H54 (cell line): ENCODE results near the gene TOR2A.
"Not testable (repeated sequence)": the region's sequence is repeated elsewhere in the genome, so short reads cannot be mapped to it uniquely, and the experiment has no call there.

ENCODE experiments used
- DNase-seq: peaks from one replicate; pipeline ENCODE4 v3.0.0; 2011; ENCODE audit warnings: low spot score, mixed read lengths; ENCODE audit not compliant: insufficient read length
- FAIRE-seq: peaks from 3 replicates; lab custom pipeline; 2011; peaks lifted over from hg19 to GRCh38; lab: Jason Lieb, UNC
- POLR2A ChIP-seq: IDR thresholded peaks from 2 replicates; pipeline ENCODE4 v1.6.1; 2011; ENCODE audit warnings: low read depth, mild to moderate bottlenecking, low read length

The TOR2A gene

GRCh38 chr9:127734747-127735529, at the start of gene TOR2A:
TSS of gene TOR2A (minus strand) at chr9:127735294. CDS start at chr9:127735270, 24 bp downstream.
- TF ChIP-seq POLR2A, result peak; percentile 84
- FAIRE-seq (peak; percentile 79), DNase-seq (peak; percentile 99)

GRCh38 chr9:127783111-127784008, 48.3 kb upstream of the TOR2A start:
- no peak for TF ChIP-seq POLR2A
- DNase-seq (no peak), FAIRE-seq (no peak)

GRCh38 chr9:127781806-127782205, 46.7 kb upstream of the TOR2A start:
- DNase-seq (no peak), FAIRE-seq (no peak)
- TF ChIP-seq POLR2A, result no peak

GRCh38 chr9:127780909-127781308, 45.8 kb upstream of the TOR2A start:
- DNase-seq, FAIRE-seq: not testable (repeated sequence)

GRCh38 chr9:127780126-127780885, 45.2 kb upstream of the TOR2A start:
- no peak for DNase-seq
- no peak for TF ChIP-seq POLR2A
- no peak for FAIRE-seq

GRCh38 chr9:127779136-127779981, 44.3 kb upstream of the TOR2A start:
- DNase-seq (no peak), FAIRE-seq (no peak)
- TF ChIP-seq POLR2A, result no peak

GRCh38 chr9:127778280-127779135, 43.4 kb upstream of the TOR2A start, which contains the start of gene SH2D3C:
TSS of gene SH2D3C (minus strand) at chr9:127778666. CDS start at chr9:127778627, 39 bp downstream.
- no peak for TF ChIP-seq POLR2A

GRCh38 chr9:127777368-127777980, 42.4 kb upstream of the TOR2A start:
- DNase-seq (no peak), FAIRE-seq (no peak)
- TF ChIP-seq POLR2A, result no peak

More at GRCh38 chr9:127778280-127779135, 43.4 kb upstream of the TOR2A start, which contains the start of gene SH2D3C:
- FAIRE-seq (no peak), DNase-seq (no peak)

GRCh38 chr9:127776924-127777289, 41.8 kb upstream of the TOR2A start:
- DNase-seq, result no peak
- no peak for FAIRE-seq
- TF ChIP-seq POLR2A, result no peak

- no peak for TF ChIP-seq POLR2A
- no peak for DNase-seq
Observed at GRCh38 chr9:127776195-127776923, 41.3 kb upstream of the TOR2A start.

GRCh38 chr9:127773981-127774380, 38.9 kb upstream of the TOR2A start:
- DNase-seq, result no peak
- no peak for TF ChIP-seq POLR2A
- no peak for FAIRE-seq

More at GRCh38 chr9:127776195-127776923, 41.3 kb upstream of the TOR2A start:
- FAIRE-seq, result no peak
